Retinal pigment epithelial cell (primary cell): ENCODE measurements around the gene CHCHD5.
A peak's percentile ranks its signal among the peaks of the same experiment; 100 is the strongest.

Experiments used
- DNase-seq: peaks from one replicate; pipeline ENCODE4 v3.0.0-alpha.2; 2010; ENCODE audit warnings: low read depth
- H3K4me3 ChIP-seq: 2 replicates; pipeline ENCODE4 v1.5.1; 2011; ENCODE audit warnings: mild to moderate bottlenecking, low read length, control low read depth, moderate library complexity
- TF ChIP-seq, protein P1 (sequence below): conservative IDR thresholded peaks from 2 replicates; pipeline ENCODE4 v1.5.1; 2011; ENCODE audit warnings: low read depth, low read length, control low read depth, inconsistent platforms

The CHCHD5 gene

DNA sequence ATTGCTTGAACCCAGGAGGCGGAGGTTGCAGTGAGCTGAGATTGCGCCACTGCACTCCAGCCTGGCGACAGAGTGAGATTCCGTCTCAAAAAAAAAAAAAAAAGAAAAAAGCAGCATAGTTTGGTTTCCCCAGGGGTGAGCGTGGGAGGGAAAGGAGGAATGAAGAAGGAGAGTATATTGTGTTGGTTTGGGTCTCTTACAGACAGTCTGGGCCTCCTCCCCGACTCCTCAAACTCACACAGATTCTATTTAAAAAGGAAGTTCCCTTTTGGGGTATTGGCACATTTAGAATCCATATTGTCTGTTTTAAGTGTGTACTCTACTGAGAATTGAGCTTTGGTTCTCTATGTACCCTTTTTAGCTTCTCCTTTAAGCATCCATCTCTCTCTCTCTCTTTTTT is 34.0 kb downstream of the CHCHD5 start:
- H3K4me3 ChIP-seq = no peak overlapping the region
- TF ChIP-seq, protein P1, sequence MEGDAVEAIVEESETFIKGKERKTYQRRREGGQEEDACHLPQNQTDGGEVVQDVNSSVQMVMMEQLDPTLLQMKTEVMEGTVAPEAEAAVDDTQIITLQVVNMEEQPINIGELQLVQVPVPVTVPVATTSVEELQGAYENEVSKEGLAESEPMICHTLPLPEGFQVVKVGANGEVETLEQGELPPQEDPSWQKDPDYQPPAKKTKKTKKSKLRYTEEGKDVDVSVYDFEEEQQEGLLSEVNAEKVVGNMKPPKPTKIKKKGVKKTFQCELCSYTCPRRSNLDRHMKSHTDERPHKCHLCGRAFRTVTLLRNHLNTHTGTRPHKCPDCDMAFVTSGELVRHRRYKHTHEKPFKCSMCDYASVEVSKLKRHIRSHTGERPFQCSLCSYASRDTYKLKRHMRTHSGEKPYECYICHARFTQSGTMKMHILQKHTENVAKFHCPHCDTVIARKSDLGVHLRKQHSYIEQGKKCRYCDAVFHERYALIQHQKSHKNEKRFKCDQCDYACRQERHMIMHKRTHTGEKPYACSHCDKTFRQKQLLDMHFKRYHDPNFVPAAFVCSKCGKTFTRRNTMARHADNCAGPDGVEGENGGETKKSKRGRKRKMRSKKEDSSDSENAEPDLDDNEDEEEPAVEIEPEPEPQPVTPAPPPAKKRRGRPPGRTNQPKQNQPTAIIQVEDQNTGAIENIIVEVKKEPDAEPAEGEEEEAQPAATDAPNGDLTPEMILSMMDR = no peak
- no peak for DNase-seq

DNA sequence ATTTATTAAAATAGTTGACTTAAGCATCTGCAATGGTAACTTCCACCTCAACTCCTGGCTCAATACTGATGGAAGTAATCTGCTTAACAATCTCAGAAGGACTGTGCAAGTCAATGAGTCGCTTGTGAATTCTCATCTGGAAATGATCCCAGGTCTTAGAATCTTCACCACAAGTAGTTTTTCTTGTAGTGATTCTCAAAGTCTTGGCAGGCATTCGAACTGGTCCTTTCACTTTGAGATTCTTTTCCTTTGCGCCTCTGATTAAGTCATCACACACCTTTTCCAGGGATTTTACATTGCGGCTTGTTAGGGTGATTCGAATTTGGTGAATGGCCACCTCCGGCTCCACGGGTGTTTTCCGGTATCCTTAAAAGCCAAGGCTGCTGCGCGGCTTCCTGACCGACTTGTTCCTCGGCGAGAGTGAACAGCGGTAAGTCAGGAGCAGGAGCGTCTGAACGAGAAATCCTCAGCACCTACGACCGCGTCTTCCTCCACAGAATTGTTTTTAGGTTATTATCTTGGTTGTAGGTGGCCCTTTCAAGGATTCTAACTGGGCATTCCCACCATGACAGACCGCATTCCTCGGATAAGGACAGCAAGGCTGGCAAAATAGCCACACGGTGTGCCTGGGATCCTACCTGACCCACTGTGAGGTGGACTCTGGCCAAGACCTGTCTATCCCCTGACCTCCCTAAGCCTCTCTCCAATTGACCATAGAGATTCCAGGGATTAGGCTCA is 37.5 kb downstream of the CHCHD5 start:
- no peak overlapping the region for H3K4me3 ChIP-seq
- DNase-seq = no peak
- TF ChIP-seq, protein P1 = no peak

DNA sequence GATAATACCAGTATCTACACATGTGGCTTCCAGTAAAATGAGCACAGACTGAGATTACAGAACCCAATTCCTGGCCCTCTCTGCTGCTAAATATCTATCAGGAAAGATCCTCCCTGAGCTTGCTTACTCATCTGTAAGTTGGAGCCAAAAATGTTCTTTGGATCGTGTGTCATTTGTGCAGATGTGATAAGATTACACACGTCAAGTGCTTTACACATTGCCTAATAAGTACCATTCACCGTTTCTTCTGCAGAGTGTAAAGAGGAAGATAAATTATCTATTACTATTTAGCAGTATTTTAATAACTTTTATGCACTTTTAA is 38.1 kb downstream of the CHCHD5 start:
- no peak overlapping the region for H3K4me3 ChIP-seq
- DNase-seq = no peak
- TF ChIP-seq, protein P1 = no peak

DNA sequence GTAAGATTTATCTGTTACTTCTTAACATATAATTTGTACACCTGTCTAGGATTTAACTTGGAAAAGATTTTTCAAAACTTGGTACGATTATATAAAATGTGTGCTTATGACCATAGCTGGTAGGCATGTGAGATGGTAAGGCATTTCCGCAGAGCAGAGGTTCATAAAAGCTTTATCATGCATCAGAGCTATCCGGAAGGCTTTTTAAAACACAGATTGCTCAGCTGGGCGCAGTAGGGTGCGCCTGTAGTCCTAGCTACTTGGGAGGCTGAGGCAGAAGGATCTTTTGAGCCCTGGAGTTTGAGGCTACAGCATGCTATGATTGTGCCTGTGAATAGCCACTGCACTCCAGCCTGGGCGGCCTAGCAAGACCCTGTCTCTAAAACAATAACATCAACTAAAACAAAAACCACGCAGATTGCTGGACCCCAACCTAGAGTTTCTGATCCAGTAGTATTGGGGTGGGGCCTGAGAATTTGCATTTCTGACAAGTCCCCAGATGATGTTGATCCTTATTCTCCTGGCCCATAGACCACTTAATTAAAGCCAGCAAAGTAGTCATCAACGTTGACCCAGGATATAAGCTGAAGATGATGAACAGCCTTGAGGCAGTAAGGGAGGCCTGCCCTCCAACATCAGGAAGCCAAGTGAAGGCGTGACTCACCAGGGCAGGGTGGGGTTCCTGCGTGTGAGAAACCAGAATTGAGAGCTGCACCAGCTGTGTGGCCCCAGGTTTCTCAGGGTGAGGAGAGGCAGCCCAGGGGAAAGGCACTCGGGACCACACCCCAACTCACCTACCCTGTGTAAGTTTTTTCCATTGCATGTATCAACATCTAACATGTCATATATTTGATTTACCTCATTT is 39.7 kb downstream of the CHCHD5 start:
- no peak overlapping the region for H3K4me3 ChIP-seq

DNA sequence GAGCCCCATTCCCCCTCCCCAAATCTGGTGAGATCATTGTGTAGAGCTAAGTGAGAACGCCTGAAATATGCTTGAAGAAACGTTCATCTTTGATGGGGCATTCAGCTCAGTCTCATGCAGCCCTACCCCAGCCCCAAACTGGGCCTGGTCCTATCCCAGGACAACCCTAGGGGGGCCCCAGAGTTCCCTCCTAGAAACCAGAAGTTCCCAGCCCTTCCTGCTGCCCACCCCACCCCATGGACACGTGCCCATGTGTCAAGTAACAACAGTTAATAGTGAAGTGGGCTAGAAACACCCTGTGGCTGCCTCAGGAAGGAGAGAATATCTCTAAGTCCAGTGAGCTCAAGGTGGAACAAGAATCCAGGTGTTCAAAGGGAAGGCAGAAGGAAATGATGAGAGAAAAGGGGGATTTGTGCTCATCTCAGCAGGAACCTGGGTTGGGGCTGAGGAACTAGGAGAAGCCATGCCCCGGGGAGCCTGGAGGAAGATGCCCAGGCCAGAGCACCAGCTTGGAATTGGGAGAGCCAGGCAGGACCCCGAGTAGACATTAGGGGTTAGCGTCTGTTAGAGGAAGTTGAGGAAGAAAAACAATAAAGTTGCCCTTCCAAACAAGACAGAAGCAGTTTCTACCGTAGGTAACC is 41.2 kb downstream of the CHCHD5 start:
- H3K4me3 ChIP-seq = no peak overlapping the region
- TF ChIP-seq, protein P1 = no peak
- DNase-seq = no peak

More for the DNA sequence above, 39.7 kb downstream of the CHCHD5 start:
- TF ChIP-seq, protein P1 = no peak
- DNase-seq = no peak

DNA sequence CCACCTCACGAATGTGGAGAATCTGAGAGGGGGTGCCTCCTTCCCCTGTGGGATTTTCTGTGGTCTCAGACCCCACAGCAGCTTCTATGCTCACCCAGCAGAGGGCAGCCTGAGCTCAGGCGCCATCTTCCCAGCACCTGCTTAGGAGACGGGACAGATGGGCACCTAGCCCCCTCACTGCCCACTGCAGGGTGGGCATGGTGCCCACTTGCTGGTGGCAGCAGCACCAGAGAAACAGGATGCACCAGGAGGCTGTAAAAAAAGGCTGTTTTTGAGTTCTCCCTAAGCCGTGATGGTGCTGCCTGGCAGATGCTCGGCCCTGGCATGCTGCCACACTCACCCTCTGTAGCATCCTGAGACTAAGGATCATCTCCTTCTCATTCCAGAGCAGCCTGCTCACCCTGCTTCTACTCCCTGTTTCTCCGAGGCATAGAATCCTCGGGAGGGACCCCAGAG is 42.2 kb downstream of the CHCHD5 start:
- H3K4me3 ChIP-seq = peak overlapping the region; percentile 16
- DNase-seq = no peak

More for the DNA sequence above, 42.2 kb downstream of the CHCHD5 start:
- TF ChIP-seq, protein P1 = peak; percentile 97
